GM18867 (cell line): ENCODE measurements around the gene NRROS.

Experiments
- ATAC-seq: cut with Tn5 transposase; IDR thresholded peaks from one replicate; pipeline ENCODE4 v1.9.1; 2021; ENCODE audit warnings: mild to moderate bottlenecking, moderate library complexity; ENCODE audit not compliant: unreplicated experiment

Gene NRROS

DNA sequence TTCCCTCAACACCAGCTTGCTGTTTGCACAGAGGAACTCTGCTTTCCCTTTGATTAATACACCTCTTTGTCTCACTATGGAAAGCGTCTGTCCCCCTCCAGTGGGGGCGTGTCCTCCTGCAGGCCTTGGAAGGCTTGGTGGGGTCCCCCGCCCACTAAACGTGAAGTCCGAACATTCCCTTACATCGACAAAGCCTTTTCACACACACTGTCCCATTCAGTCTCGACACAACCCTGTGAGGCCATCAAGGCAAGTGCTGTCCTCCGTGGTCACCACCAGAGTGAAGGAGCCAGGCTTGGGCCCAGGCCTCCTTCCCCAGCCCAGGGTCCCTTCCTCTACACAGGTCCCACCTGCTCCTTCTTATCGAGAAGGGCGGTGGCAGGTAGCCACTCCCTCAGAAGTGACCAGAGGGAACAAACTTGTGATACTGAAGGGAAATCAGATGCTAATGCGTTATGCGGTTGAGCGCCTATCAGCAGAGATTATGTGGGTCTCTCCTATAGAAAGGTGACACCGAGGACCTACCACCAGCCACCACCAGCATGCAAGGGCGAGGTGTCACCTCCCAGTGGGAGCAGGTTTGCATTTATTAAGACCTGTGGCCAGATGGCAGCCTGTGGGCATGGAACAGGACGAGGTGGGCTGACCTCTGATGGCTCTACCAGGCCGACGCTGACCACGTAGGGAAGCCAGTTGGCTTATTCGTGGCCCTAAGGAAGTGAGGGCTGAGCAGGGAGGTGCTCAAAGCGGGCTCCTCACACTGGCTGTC, 6.6 kb downstream of the NRROS start:
- ATAC-seq = no peak

DNA sequence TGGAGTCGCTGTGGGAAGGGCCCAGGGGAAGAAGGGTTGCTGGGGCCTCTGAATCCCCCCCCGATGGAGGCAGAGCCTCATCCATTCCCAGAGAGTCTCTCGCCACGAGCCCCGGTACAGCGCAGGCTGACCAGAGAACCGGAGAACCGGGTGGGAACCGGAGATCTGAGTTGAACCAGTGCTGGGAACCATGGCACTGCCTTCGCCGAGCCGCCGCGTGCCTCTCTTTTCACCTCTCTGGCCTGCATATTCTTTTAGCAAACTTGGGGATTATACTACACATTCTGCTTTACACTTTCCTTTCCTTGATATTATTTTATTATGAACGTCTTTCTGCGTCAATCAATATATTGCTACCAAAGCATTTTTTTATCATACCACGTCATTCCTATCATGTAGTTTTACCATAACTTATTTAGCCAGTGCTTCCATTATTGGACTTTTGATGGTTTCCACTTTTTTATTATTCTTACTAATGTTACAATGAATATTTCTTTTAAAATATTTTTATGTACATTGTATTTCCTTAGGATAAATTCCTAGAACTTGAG, 7.2 kb downstream of the NRROS start:
- no peak for ATAC-seq

GRCh38 chr3:196650740-196651311, 11.3 kb downstream of the NRROS start:
- ATAC-seq = no peak

GRCh38 chr3:196651819-196652218, 12.3 kb downstream of the NRROS start:
- ATAC-seq = no peak

- ATAC-seq = no peak
Observed at GRCh38 chr3:196652961-196653795, 13.7 kb downstream of the NRROS start.

- no peak for ATAC-seq
Observed at GRCh38 chr3:196654006-196654734, 14.7 kb downstream of the NRROS start.

DNA sequence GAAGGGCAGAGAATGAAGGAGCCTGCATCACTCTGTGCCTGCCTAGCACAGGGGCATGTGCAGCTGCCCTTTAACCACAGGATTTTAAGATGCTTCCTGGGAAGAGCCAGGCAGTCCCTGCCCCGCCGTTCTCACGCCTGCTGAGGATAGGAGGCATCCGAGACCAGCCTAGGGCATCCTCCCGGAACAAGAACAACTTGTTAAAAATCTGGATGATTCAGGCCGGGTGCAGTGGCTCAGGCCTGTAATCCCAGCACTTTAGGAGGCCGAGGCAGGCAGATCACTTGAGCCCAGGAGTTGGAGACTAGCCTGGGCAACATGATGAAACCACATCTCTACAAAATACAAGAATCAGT, 15.2 kb downstream of the NRROS start:
- ATAC-seq = no peak

GRCh38 chr3:196655496-196655895, 16.0 kb downstream of the NRROS start:
- ATAC-seq = no peak

GRCh38 chr3:196656213-196656612, 16.7 kb downstream of the NRROS start:
- ATAC-seq = no peak

- no peak for ATAC-seq
Observed at GRCh38 chr3:196659901-196660351, 20.4 kb downstream of the NRROS start.

DNA sequence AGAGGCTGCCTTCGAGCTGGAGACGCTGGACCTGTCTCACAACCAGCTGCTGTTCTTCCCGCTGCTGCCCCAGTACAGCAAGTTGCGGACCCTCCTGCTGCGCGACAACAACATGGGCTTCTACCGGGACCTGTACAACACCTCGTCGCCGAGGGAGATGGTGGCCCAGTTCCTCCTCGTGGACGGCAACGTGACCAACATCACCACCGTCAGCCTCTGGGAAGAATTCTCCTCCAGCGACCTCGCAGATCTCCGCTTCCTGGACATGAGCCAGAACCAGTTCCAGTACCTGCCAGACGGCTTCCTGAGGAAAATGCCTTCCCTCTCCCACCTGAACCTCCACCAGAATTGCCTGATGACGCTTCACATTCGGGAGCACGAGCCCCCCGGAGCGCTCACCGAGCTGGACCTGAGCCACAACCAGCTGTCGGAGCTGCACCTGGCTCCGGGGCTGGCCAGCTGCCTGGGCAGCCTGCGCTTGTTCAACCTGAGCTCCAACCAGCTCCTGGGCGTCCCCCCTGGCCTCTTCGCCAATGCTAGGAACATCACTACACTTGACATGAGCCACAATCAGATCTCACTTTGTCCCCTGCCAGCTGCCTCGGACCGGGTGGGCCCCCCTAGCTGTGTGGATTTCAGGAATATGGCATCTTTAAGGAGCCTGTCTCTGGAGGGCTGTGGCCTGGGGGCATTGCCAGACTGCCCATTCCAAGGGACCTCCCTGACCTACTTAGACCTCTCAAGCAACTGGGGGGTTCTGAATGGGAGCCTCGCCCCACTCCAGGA, 21.1 kb downstream of the NRROS start:
- no peak for ATAC-seq

- ATAC-seq = no peak
Observed at GRCh38 chr3:196661400-196661799, 21.9 kb downstream of the NRROS start.

GRCh38 chr3:196662033-196662432, 22.5 kb downstream of the NRROS start:
- ATAC-seq = no peak

- no peak for ATAC-seq
Observed at GRCh38 chr3:196662711-196663571, 23.4 kb downstream of the NRROS start.

GRCh38 chr3:196666001-196666867, 26.7 kb downstream of the NRROS start:
- ATAC-seq = no peak

- ATAC-seq = no peak
Observed at GRCh38 chr3:196667056-196667825, 27.7 kb downstream of the NRROS start.

DNA sequence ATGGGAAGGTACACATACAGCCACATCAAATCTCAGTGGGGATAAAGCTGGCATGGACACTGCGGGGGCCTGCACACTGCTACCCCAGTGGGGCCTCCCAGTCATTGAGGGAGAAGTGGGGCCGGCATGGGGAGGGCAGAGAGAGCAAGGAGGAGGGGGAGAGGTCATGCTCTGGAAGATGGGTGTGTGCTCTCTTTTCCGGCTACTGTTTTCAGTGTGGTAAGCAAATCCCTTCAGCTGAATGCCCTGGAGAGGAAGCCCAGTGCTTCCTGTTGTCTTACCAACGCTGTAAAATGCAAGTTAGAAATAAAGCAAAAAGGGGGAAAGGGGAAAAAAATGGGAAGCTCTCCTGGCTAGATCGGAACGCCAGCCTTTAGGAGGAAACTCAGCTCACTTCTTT, 30.8 kb downstream of the NRROS start:
- ATAC-seq = no peak
